Measurements from ENCODE around the gene AKAP8.

Gene AKAP8

DNA sequence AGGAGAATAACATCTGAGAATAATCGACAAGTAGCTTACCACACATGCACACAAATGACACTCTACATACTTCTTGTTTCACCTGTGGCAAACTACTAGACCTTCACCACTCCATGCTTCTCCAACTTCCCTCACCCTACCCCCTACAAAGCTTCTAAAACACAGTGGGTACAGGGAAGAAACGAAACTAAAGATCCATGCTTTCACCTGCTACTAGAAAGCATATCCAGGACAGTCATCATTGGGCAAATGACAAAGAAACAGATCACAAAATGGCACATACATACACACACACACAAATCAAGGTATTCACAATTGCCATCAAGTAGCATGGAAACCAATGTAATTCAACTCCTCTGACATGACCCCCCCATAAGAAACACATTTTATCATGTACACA is 57.8 kb downstream of the AKAP8 start:
- no peak for DNase-seq (ENCODE audit: low spot score)
- ATAC-seq (ENCODE audit: low read depth), result no peak
- TF ChIP-seq, protein P1, sequence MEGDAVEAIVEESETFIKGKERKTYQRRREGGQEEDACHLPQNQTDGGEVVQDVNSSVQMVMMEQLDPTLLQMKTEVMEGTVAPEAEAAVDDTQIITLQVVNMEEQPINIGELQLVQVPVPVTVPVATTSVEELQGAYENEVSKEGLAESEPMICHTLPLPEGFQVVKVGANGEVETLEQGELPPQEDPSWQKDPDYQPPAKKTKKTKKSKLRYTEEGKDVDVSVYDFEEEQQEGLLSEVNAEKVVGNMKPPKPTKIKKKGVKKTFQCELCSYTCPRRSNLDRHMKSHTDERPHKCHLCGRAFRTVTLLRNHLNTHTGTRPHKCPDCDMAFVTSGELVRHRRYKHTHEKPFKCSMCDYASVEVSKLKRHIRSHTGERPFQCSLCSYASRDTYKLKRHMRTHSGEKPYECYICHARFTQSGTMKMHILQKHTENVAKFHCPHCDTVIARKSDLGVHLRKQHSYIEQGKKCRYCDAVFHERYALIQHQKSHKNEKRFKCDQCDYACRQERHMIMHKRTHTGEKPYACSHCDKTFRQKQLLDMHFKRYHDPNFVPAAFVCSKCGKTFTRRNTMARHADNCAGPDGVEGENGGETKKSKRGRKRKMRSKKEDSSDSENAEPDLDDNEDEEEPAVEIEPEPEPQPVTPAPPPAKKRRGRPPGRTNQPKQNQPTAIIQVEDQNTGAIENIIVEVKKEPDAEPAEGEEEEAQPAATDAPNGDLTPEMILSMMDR (IDR thresholded peaks at IDR 0.05; ENCODE audit: poor library complexity, severe bottlenecking), result no peak
- Histone ChIP-seq H3K36me3 (ENCODE audit: low read depth) (peaks cover 12% of the 10 kb centered on the region), H3K4me3 (ENCODE audit: severe bottlenecking) (no peak overlapping the region), H3K4me1 (ENCODE audit: insufficient read depth, poor library complexity, severe bottlenecking) (peaks cover 49% of the 10 kb centered on the region), H3K27ac (ENCODE audit: poor library complexity, severe bottlenecking) (no peak overlapping the region), H3K27me3 (ENCODE audit: insufficient read depth, poor library complexity, severe bottlenecking) (no peaks in the 10 kb centered on the region), H3K9me3 (ENCODE audit: severe bottlenecking) (no peaks in the 10 kb centered on the region)

DNA sequence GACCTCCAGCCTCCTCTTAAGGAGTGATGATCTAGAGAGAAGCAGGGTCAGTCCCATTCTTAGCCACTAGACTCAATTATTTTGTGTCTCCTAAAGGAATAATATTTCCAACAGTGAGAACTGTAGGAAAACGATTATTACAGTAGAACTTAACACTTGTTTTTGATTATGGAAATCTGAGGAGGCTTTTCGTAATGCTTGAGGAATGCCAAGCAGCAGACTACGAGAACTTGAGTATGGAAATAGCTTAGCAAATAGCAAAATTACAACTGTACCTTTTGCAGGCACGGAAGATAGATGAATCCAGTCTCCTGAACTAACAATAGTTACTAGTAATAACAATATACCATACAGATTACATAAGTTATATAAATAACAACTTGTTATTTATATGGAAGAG is 59.5 kb downstream of the AKAP8 start:
- H3K27me3 ChIP-seq (ENCODE audit: insufficient read depth, poor library complexity, severe bottlenecking), result no peaks in the 10 kb centered on the region
- TF ChIP-seq, protein P1 (IDR thresholded peaks at IDR 0.05; ENCODE audit: poor library complexity, severe bottlenecking), result no peak
- H3K4me3 ChIP-seq (ENCODE audit: severe bottlenecking), result no peak overlapping the region
- DNase-seq (ENCODE audit: low spot score) (no peak), ATAC-seq (ENCODE audit: low read depth) (no peak)
- peaks cover 8% of the 10 kb centered on the region for H3K36me3 ChIP-seq (ENCODE audit: low read depth)
- no peak overlapping the region for H3K27ac ChIP-seq (ENCODE audit: poor library complexity, severe bottlenecking)
- no peaks in the 10 kb centered on the region for H3K9me3 ChIP-seq (ENCODE audit: severe bottlenecking)
- peaks cover 44% of the 10 kb centered on the region for H3K4me1 ChIP-seq (ENCODE audit: insufficient read depth, poor library complexity, severe bottlenecking)

DNA sequence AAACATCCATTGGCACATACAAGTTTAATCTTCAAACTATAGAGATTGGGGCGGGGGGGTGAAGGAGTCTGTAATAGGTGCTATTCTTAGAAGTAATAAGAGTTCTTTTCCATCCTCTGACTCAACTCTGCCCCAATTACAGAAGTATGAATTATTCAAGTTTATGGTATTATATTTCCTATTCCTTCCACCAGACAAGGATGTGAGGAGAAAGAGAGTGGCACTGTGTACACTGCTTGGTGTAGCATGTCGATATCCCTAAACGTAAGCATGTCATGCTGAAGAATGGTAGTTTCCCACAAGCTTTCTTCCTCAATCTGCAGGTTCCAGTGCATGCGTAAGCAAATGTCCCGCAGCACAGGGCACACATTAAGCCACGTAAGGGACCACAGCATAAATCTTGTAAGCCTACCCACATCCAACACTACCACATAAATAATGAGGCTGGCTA is 61.3 kb downstream of the AKAP8 start:
- Histone ChIP-seq H3K27ac (ENCODE audit: poor library complexity, severe bottlenecking) (no peak overlapping the region), H3K9me3 (ENCODE audit: severe bottlenecking) (no peaks in the 10 kb centered on the region), H3K4me3 (ENCODE audit: severe bottlenecking) (no peak overlapping the region), H3K36me3 (ENCODE audit: low read depth) (peaks cover 18% of the 10 kb centered on the region), H3K4me1 (ENCODE audit: insufficient read depth, poor library complexity, severe bottlenecking) (peaks cover 38% of the 10 kb centered on the region), H3K27me3 (ENCODE audit: insufficient read depth, poor library complexity, severe bottlenecking) (no peaks in the 10 kb centered on the region)
- ATAC-seq (ENCODE audit: low read depth) (no peak), DNase-seq (ENCODE audit: low spot score) (no peak)
- TF ChIP-seq, protein P1 (IDR thresholded peaks at IDR 0.05; ENCODE audit: poor library complexity, severe bottlenecking), result no peak

DNA sequence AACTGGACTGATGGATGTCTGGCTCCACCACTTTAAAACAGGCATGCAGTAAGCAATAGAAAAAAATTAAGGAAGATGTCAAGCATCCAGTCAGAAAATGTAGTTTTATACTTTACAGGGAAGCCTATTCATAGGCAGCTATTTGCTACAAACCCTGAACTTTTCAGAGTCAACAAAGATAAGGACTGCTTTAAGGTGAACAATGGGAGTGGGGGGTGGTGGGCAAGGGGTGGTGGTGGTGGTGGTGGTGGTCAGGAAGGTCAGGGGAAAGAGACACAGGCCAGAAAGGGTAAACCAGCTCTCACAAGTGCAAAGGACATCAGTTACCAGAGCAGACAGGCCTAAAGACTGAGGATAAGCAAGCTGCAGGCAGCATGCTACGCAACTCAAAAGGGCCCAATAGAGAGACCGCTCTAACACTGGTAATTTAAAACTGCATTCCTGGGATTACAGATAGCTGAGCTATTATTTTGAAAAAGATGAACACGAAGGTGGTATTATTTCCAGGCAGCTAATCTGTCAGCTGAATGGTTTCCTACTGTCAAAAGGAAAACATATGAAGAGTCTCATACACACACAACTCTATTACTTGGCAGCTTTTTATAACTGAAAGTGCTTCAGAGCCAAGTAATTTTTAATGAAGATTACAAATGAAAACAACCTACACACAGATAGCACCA is 62.1 kb downstream of the AKAP8 start:
- no peak for DNase-seq (ENCODE audit: low spot score)
- H3K9me3 ChIP-seq (ENCODE audit: severe bottlenecking), result no peaks in the 10 kb centered on the region
- H3K36me3 ChIP-seq (ENCODE audit: low read depth), result peaks cover 18% of the 10 kb centered on the region
- H3K27me3 ChIP-seq (ENCODE audit: insufficient read depth, poor library complexity, severe bottlenecking), result no peaks in the 10 kb centered on the region
- no peak overlapping the region for H3K4me3 ChIP-seq (ENCODE audit: severe bottlenecking)
- TF ChIP-seq, protein P1 (IDR thresholded peaks at IDR 0.05; ENCODE audit: poor library complexity, severe bottlenecking), result no peak
- no peak for ATAC-seq (ENCODE audit: low read depth)
- H3K4me1 ChIP-seq (ENCODE audit: insufficient read depth, poor library complexity, severe bottlenecking), result peaks cover 36% of the 10 kb centered on the region
- H3K27ac ChIP-seq (ENCODE audit: poor library complexity, severe bottlenecking), result no peak overlapping the region

DNA sequence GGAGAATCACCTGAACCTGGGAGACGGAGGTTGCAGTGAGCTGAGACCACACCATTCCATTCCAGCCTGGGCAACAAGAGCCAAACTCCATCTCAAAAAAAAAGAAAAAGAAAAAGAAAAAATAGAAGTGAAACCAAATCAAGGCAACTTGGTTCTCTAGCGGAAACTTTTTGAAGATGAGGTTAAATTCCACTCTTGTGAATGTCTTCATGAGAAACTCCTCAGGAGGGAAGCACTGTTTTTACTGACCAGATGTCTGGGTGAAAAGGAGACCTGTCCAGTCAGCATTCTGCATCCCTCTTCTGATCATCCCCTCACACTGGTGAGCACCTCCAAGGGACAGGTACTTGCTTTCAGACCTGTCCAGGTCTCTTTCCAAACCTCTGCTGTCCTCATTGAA is 63.1 kb downstream of the AKAP8 start:
- no peaks in the 10 kb centered on the region for H3K27me3 ChIP-seq (ENCODE audit: insufficient read depth, poor library complexity, severe bottlenecking)
- peaks cover 38% of the 10 kb centered on the region for H3K4me1 ChIP-seq (ENCODE audit: insufficient read depth, poor library complexity, severe bottlenecking)
- no peaks in the 10 kb centered on the region for H3K9me3 ChIP-seq (ENCODE audit: severe bottlenecking)
- H3K4me3 ChIP-seq (ENCODE audit: severe bottlenecking), result no peak overlapping the region
- H3K36me3 ChIP-seq (ENCODE audit: low read depth), result peaks cover 18% of the 10 kb centered on the region
- DNase-seq (ENCODE audit: low spot score) (no peak), ATAC-seq (ENCODE audit: low read depth) (no peak)
- peak overlapping the region; percentile 46 for H3K27ac ChIP-seq (ENCODE audit: poor library complexity, severe bottlenecking)
- TF ChIP-seq, protein P1 (IDR thresholded peaks at IDR 0.05; ENCODE audit: poor library complexity, severe bottlenecking), result no peak

All from RWPE2 (cell line).